PC-9 (cell line): Measurements from ENCODE around the gene HBQ1. TPM values are rescaled to one million over a fixed set of nuclear protein-coding genes. Genes with fewer than 3 reads are reported as not detected.
A peak's percentile ranks its signal among the peaks of the same experiment; 100 is the strongest.

ENCODE experiments used
- BruUV-seq: library from RNA; stranded (reverse); fragments of 400-500 nt; replicated peaks from 2 replicates; lab custom pipeline; 2021; lab: Mats Ljungman, UMichigan
- CTCF ChIA-PET: fragments of 300-600 bp; sonication (Branson Sonifier 250); formaldehyde crosslinking; loops from one replicate; lab custom pipeline; 2022; ENCODE audit warnings: antibody characterized with exemption; lab: Charles Lee
- POLR2A ChIA-PET: fragments of 300-600 bp; sonication (Branson Sonifier 250); formaldehyde crosslinking; loops from one replicate; lab custom pipeline; 2022; ENCODE audit warnings: antibody characterized with exemption; ENCODE audit not compliant: unreplicated experiment; lab: Charles Lee
- DNase-seq, 2 experiments: peaks; one replicate each; pipeline versions ENCODE4 v3.0.0 to v3.0.0-alpha.2; 2015 to 2022; ENCODE audit warnings: mixed read lengths in 1 of 2
- H2AFZ ChIP-seq: fragments of 200-600 bp; sonication (generic); 2 replicates; pipeline ENCODE4 v1.8.1; 2017; ENCODE audit warnings: antibody characterized with exemption
- H3F3A ChIP-seq: fragments of 200-600 bp; sonication (generic); 2 replicates; pipeline ENCODE4 v1.8.1; 2017; ENCODE audit warnings: antibody characterized with exemption, mild to moderate bottlenecking, low read depth; ENCODE audit not compliant: insufficient read depth
- H3K27ac ChIP-seq: fragments of 200-600 bp; sonication (generic); 2 replicates; pipeline ENCODE4 v1.6.1; 2016; ENCODE audit warnings: mixed run types
- H3K27me3 ChIP-seq: fragments of 200-600 bp; sonication (generic); 2 replicates; pipeline ENCODE4 v1.6.1; 2016; ENCODE audit warnings: low read depth, mixed run types; ENCODE audit not compliant: insufficient read depth
- H3K36me3 ChIP-seq: fragments of 200-600 bp; sonication (generic); 2 replicates; pipeline ENCODE4 v1.6.1; 2016; ENCODE audit warnings: low read depth, mixed run types
- H3K4me1 ChIP-seq: fragments of 200-600 bp; sonication (generic); replicated peaks from 2 replicates; pipeline ENCODE4 v1.6.1; 2016; ENCODE audit warnings: mixed run types; ENCODE audit not compliant: insufficient read depth
- H3K4me2 ChIP-seq: fragments of 200-600 bp; sonication (generic); 2 replicates; pipeline ENCODE4 v1.6.1; 2017; ENCODE audit warnings: mixed run types
- H3K4me3 ChIP-seq: fragments of 200-600 bp; sonication (generic); 2 replicates; pipeline ENCODE4 v1.6.1; 2016; ENCODE audit warnings: mixed run types
- H3K79me2 ChIP-seq: fragments of 200-600 bp; sonication (generic); 2 replicates; pipeline ENCODE4 v1.6.1; 2017; ENCODE audit warnings: low read depth, mixed run types
- H3K9me2 ChIP-seq: fragments of 200-600 bp; sonication (generic); 2 replicates; pipeline ENCODE4 v1.8.1; 2017; ENCODE audit warnings: mild to moderate bottlenecking; ENCODE audit not compliant: insufficient read depth
- H3K9me3 ChIP-seq: fragments of 200-600 bp; sonication (generic); 2 replicates; pipeline ENCODE4 v1.8.1; 2016; ENCODE audit warnings: low read depth; ENCODE audit not compliant: insufficient read depth
- H4K20me1 ChIP-seq: fragments of 200-600 bp; sonication (generic); 2 replicates; pipeline ENCODE4 v1.8.1; 2017; ENCODE audit not compliant: insufficient read depth
- EZH2 ChIP-seq: fragments of 200-600 bp; sonication (generic); IDR thresholded peaks from 2 replicates; pipeline ENCODE4 v1.8.0; 2017; ENCODE audit warnings: antibody characterized with exemption, low read depth
- intact Hi-C: fragments of 100-400 bp; cut with micrococcal nuclease; formaldehyde crosslinking; loops from one replicate; pipeline ENCODE4 v1.10.0; 2022; ENCODE audit not compliant: unreplicated experiment
- total RNA-seq: library from RNA; stranded (reverse); gene quantifications from 2 replicates; pipeline ENCODE4 v1.2.3, GENCODE V29; 2021
- TF ChIP-seq, protein P1 (sequence below): fragments of 200-600 bp; sonication (generic); conservative IDR thresholded peaks from 2 replicates; pipeline ENCODE4 v1.6.1; 2017; ENCODE audit warnings: mixed run types, antibody characterized with exemption, mild to moderate bottlenecking, moderate library complexity

Gene HBQ1
- total RNA-seq, 1 experiment from 2014 or later, result not detected

DNA sequence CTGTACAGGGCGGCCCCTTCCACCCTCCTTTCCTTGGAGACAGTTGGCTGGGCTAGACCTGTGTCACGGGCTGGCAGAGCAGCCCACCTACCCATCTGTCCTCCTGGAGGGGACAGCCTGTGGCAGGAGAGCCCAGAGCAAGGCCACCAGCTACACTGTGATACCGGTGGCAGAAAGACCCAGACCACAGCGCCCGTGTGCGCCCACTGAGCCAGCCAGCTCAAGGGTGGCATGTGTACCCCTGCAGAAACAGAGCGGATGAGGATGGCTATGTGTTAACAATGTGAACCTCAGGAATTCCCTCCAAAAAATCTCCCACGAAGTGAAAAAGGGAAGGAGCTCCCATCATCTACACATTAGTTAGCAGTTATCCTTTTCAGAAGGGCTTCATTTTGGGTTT is 7.1 kb downstream of the HBQ1 start:
- ChIA-PET POLR2A (no interaction called here), CTCF (no interaction called here)
- Histone ChIP-seq H2AFZ (no peak overlapping the region), H3K27me3 (no peaks in the 10 kb centered on the region), H3K9me2 (no peaks in the 10 kb centered on the region), H3K4me3 (no peak overlapping the region), H3K36me3 (peaks cover 4% of the 10 kb centered on the region; the same call in 1 of the 2 replicates), H3K79me2 (no peaks in the 10 kb centered on the region), H3K4me1 (no peaks in the 10 kb centered on the region), H4K20me1 (no peaks in the 10 kb centered on the region; the same call in 1 of the 2 replicates), H3K27ac (no peak overlapping the region), H3F3A (peaks cover 13% of the 10 kb centered on the region; the same call in 1 of the 2 replicates), H3K9me3 (no peaks in the 10 kb centered on the region), H3K4me2 (no peak overlapping the region)
- no peak for DNase-seq
- TF ChIP-seq, protein P1, sequence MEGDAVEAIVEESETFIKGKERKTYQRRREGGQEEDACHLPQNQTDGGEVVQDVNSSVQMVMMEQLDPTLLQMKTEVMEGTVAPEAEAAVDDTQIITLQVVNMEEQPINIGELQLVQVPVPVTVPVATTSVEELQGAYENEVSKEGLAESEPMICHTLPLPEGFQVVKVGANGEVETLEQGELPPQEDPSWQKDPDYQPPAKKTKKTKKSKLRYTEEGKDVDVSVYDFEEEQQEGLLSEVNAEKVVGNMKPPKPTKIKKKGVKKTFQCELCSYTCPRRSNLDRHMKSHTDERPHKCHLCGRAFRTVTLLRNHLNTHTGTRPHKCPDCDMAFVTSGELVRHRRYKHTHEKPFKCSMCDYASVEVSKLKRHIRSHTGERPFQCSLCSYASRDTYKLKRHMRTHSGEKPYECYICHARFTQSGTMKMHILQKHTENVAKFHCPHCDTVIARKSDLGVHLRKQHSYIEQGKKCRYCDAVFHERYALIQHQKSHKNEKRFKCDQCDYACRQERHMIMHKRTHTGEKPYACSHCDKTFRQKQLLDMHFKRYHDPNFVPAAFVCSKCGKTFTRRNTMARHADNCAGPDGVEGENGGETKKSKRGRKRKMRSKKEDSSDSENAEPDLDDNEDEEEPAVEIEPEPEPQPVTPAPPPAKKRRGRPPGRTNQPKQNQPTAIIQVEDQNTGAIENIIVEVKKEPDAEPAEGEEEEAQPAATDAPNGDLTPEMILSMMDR, result no peak
- TF ChIP-seq EZH2, result no peak
- intact Hi-C loops, result no loop called here
- BruUV-seq, result no TSS peak

DNA sequence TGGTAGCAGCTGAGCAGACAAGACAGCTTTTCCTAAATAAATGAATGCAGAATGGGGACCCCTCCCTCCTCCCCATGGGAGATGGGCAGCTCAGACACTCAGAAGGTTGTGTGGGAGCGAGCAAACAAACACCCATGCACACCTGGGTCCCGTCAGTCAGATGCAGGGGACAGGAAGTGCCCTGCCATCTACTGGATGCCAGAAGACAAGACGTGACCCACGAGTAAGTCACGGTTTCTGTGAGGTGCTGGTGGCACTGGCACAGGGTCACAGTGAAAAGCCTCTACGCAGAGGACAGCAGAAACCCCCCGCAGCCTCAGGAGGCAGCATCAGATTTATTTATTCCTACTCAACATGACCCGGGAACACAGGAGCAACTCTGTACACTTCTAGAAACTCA is 8.4 kb downstream of the HBQ1 start:
- Histone ChIP-seq H3K36me3 (peaks cover 4% of the 10 kb centered on the region; the same call in 1 of the 2 replicates), H3K4me1 (no peaks in the 10 kb centered on the region), H3K4me3 (no peak overlapping the region), H3K9me3 (no peaks in the 10 kb centered on the region), H2AFZ (no peak overlapping the region), H3K79me2 (no peaks in the 10 kb centered on the region), H3K9me2 (no peaks in the 10 kb centered on the region), H3K27ac (no peak overlapping the region), H3F3A (peaks cover 13% of the 10 kb centered on the region; the same call in 1 of the 2 replicates), H4K20me1 (no peaks in the 10 kb centered on the region; the same call in 1 of the 2 replicates), H3K27me3 (no peaks in the 10 kb centered on the region), H3K4me2 (no peak overlapping the region)
- no TSS peak for BruUV-seq
- DNase-seq, result no peak
- intact Hi-C loops, result no loop called here
- POLR2A ChIA-PET, result no interaction called here
- CTCF ChIA-PET, result interaction anchor here (0.5 to 0.6 kb wide), 2 partner anchors 164 to 167 kb away, joined by 5 to 8 read pairs; no protein-coding TSS in a partner anchor
- no peak for TF ChIP-seq EZH2
- TF ChIP-seq, protein P1, result peak; percentile 47; the same call in 1 of the 2 replicates

DNA sequence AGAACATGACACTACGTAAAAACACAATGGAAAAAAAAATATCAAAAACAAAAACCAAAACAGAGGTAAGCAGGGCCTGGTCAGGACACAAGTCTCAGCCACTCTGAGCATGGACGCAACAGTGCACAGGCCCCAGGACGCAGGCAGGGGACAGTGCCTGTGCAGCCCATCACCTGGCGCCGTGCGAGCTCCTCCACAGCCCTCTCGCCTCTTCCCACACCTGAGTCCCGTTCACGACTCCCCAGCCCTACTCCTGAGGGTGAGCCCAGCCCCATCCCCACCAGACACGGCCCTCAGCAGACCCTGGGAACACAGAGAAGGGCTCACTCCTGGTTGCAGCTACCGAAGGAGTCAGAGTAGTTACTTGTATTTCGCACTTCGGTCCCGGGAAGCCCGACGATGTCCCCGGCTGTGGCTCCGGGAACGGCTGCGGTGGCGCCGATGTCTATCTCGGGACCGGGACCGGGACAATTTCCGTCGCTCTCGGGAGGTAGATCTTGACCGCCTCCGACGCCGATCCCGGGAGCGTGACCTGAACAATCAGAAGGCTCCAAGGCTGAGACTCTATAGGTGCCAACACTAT is 9.4 kb downstream of the HBQ1 start:
- H3K9me3 ChIP-seq, result no peaks in the 10 kb centered on the region
- H3K9me2 ChIP-seq, result no peaks in the 10 kb centered on the region
- 0 out of 2 replicates have a peak, but pooled peaks cover 6% of the 10 kb centered on the region for H3F3A ChIP-seq
- no TSS peak for BruUV-seq
- no peaks in the 10 kb centered on the region for H3K79me2 ChIP-seq
- H3K27ac ChIP-seq, result no peak overlapping the region
- no peak overlapping the region for H3K4me3 ChIP-seq
- H3K36me3 ChIP-seq, result peaks cover 9% of the 10 kb centered on the region
- POLR2A ChIA-PET, result no interaction called here
- H4K20me1 ChIP-seq, result peaks cover under 1% of the 10 kb centered on the region; the same call in 1 of the 2 replicates
- TF ChIP-seq EZH2, result no peak
- TF ChIP-seq, protein P1, result no peak
- H3K27me3 ChIP-seq, result no peaks in the 10 kb centered on the region
- no peaks in the 10 kb centered on the region for H3K4me1 ChIP-seq
- H2AFZ ChIP-seq, result no peak overlapping the region
- intact Hi-C loops, result no loop called here
- CTCF ChIA-PET, result no interaction called here
- no peak overlapping the region for H3K4me2 ChIP-seq
- DNase-seq, result no peak
